H1 (cell line): ENCODE measurements around the gene NF1.

ENCODE experiments used
- ATF3 ChIP-seq: IDR thresholded peaks from 2 replicates; pipeline ENCODE4 v1.6.1; 2011; ENCODE audit warnings: low read depth, mild to moderate bottlenecking, low read length; ENCODE audit not compliant: insufficient read depth
- CHD1 ChIP-seq: IDR thresholded peaks from 2 replicates; pipeline ENCODE4 v1.6.1; 2012; ENCODE audit warnings: low read depth, low read length, improper control_type of control experiment
- CREB1 ChIP-seq: IDR thresholded peaks from 2 replicates; pipeline ENCODE4 v1.6.1; 2012; ENCODE audit warnings: inconsistent platforms
- CTCF ChIP-seq, 3 experiments: IDR thresholded peaks; 1 replicate in 2 of 3; 2 replicates in 1 of 3; pipeline versions ENCODE4 v1.5.1 to v1.6.1; 2011; ENCODE audit warnings: low read length in 3 of 3, mild to moderate bottlenecking in 3 of 3, inconsistent platforms in 2 of 3, low read depth in 1 of 3, moderate library complexity in 1 of 3; ENCODE audit not compliant: insufficient read depth in 1 of 3; ENCODE audit errors: control extremely low read depth in 1 of 3
- E2F6 ChIP-seq: IDR thresholded peaks from 2 replicates; pipeline ENCODE4 v1.6.1; 2012; ENCODE audit warnings: inconsistent platforms
- GTF2F1 ChIP-seq: IDR thresholded peaks from 2 replicates; pipeline ENCODE4 v1.6.1; 2012; ENCODE audit warnings: low read depth, low read length, improper control_type of control experiment, borderline replicate concordance
- JUN ChIP-seq: IDR thresholded peaks from 2 replicates; pipeline ENCODE4 v1.6.1; 2011; ENCODE audit warnings: low read depth, mild to moderate bottlenecking, improper control_type of control experiment, low read length
- JUND ChIP-seq: IDR thresholded peaks from 2 replicates; pipeline ENCODE4 v1.6.1; 2011; ENCODE audit warnings: mild to moderate bottlenecking, improper control_type of control experiment, low read length
- NRF1 ChIP-seq: IDR thresholded peaks from 2 replicates; pipeline ENCODE4 v1.6.1; 2011; ENCODE audit warnings: mild to moderate bottlenecking, low read depth, low read length, improper control_type of control experiment
- POLR2A ChIP-seq, 2 experiments: IDR thresholded peaks; 1 replicate in 1 of 2; 2 replicates in 1 of 2; pipeline ENCODE4 v1.6.1; 2011; ENCODE audit warnings: low read depth in 2 of 2, low read length in 2 of 2, mild to moderate bottlenecking in 2 of 2; ENCODE audit errors: control extremely low read depth in 1 of 2
- RBBP5 ChIP-seq: IDR thresholded peaks from 2 replicates; pipeline ENCODE4 v1.7.1; 2012; ENCODE audit warnings: low read depth, mild to moderate bottlenecking, inconsistent platforms, low read length, moderate library complexity, borderline replicate concordance
- TAF1 ChIP-seq: IDR thresholded peaks from 2 replicates; pipeline ENCODE4 v1.6.1; 2011; ENCODE audit warnings: mild to moderate bottlenecking, low read depth, low read length
- TAF7 ChIP-seq: optimal IDR thresholded peaks from 2 replicates; pipeline ENCODE3; 2011; ENCODE audit warnings: low read depth, mild to moderate bottlenecking, inconsistent platforms, low read length, moderate library complexity, borderline replicate concordance
- TF ChIP-seq, protein P1 (sequence below): IDR thresholded peaks from 2 replicates; pipeline ENCODE4 v1.6.1; 2012; ENCODE audit warnings: inconsistent platforms

DNA sequence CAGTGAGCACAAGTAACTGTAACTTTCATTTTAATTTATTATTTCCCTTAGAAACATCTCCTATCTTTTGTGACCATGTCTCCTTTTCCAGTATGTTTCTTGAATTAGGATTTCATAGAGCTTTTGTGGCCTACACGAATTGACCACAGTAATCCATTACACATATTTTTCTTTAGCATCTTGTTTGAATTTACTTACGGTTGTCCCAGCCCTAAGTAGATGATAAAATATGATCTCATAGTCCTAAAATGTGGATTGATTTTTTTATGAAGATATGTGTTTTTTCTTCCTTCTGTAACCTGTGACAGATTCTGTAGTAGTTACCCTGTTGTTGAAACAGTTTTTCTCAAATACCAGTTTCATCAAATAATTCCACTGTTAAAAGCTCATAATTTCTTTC, 61.5 kb downstream of the NF1 start:
- no peak for TF ChIP-seq GTF2F1
- TF ChIP-seq TAF1: no peak
- no peak for TF ChIP-seq CREB1
- TF ChIP-seq JUN: no peak
- TF ChIP-seq E2F6: no peak
- TF ChIP-seq NRF1: no peak
- TF ChIP-seq CTCF (IDR thresholded peaks at IDR 0.05; ENCODE audit: control extremely low read depth in 1 of 3, insufficient read depth in 1 of 3, low read depth in 1 of 3, low read length in 3 of 3): no peak
- TF ChIP-seq, protein P1, sequence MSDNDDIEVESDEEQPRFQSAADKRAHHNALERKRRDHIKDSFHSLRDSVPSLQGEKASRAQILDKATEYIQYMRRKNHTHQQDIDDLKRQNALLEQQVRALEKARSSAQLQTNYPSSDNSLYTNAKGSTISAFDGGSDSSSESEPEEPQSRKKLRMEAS: no peak
- no peak for TF ChIP-seq ATF3
- no peak for TF ChIP-seq POLR2A (IDR thresholded peaks at IDR 0.05; ENCODE audit: control extremely low read depth in 1 of 2, low read depth in 2 of 2, low read length in 2 of 2)
- TF ChIP-seq TAF7: no peak
- no peak for TF ChIP-seq JUND
- no peak for TF ChIP-seq CHD1
- TF ChIP-seq RBBP5: no peak
